ENCODE measurements around the gene CELF2.

CELF2 gene

GRCh38 chr10:11230498-11231167 lies 213.0 kb downstream of the CELF2 start:
- DNase-seq, result no peak

DNA sequence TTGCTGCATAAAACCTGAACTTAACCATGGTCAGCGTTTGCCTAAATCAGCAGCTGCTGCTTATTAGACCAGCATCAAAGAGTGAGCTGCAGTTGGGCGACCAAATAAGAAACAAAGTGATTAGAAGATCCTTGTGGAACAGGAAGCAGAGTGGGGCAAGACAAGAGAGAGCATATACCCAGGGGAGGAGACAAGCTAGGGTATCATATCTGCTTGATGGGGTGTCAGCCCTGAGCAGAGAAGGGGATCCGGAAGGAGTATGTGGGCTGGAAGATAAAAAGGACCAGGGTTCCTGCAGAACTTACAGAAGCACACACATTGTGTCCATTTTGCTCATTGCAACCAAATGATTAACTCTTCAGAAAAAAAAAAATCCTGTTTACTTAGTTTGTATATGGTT lies 213.6 kb downstream of the CELF2 start:
- DNase-seq, result no peak

DNA sequence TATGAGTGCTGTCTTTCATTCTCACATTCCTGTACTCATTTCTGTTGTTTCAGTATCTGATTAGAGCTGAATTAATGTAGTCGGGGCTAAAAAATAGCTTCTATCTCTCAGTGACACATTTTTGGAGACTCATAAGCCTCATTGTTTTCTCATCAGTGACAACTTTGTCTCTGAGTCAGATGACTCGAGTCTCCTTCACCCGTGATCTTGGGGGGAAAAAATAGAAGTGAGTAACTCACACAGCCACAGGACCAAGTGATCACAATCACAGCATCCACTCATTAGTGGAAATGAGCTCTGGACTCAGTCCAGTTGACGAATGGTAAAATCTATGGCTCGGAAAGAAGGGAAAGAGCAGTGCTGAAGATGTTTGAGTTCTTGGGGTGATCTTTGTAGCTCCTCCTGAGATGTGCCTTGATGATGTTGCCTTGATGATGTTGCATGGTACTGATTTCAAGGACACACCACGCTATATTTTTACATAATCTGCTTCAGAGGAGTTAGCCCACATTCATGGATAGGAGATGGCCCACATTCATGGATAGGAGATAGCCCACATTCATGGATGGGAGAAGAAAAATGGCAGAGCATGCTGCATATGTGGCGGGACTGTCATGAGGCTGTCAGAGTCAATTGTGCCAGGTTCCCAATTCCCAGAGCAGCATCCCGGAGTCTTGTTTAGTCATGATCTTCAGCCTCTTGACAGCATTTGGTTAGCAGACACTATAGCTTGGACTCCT lies 214.7 kb downstream of the CELF2 start:
- peak; percentile 34 for DNase-seq

GRCh38 chr10:11234857-11235531 lies 217.3 kb downstream of the CELF2 start:
- no peak for DNase-seq

GRCh38 chr10:11235771-11236170 lies 218.1 kb downstream of the CELF2 start:
- no peak for DNase-seq

- peak; percentile 46 for DNase-seq
These were observed 218.6 kb downstream of the CELF2 start for GRCh38 chr10:11236234-11236633.

- DNase-seq, result peak; percentile 50
These were observed 219.9 kb downstream of the CELF2 start for GRCh38 chr10:11237571-11237970.

DNA sequence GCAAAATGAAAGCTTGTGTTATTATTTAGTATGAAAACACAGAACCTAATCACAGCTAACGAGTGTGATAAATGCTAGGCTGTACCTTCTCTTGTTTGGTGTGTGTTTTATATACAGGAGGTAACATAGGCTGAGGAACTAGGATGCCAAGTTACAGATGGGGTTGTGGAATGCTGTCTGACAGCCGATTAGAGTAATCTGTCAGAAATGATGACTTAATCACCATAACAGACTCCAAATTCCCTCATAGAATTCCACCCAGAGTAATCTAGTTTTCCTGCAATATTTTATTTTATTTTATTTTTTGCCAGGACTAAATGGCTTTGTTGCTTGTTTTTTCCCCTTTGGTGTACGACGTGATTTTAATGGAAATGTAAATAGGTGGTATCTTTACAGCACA lies 221.2 kb downstream of the CELF2 start:
- DNase-seq, result no peak

DNA sequence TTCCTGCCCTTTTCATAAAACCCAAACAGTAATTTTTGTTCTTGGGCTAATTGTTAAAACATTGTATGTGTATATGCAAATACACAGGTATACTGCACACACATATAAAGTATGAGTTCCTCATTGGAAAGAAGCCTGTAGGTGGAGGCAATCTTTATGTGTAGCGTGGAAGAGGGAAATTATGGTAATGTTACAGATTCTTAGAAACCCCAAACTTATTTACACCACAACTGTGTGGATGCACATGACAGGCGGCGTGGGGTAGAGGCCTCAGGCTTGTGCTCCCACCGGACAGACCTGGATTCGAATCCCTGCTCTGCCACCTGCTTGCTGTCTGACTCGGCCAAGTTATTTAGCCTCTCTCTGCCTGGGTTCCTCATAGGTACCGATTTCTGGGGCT lies 223.0 kb downstream of the CELF2 start:
- no peak for DNase-seq

DNA sequence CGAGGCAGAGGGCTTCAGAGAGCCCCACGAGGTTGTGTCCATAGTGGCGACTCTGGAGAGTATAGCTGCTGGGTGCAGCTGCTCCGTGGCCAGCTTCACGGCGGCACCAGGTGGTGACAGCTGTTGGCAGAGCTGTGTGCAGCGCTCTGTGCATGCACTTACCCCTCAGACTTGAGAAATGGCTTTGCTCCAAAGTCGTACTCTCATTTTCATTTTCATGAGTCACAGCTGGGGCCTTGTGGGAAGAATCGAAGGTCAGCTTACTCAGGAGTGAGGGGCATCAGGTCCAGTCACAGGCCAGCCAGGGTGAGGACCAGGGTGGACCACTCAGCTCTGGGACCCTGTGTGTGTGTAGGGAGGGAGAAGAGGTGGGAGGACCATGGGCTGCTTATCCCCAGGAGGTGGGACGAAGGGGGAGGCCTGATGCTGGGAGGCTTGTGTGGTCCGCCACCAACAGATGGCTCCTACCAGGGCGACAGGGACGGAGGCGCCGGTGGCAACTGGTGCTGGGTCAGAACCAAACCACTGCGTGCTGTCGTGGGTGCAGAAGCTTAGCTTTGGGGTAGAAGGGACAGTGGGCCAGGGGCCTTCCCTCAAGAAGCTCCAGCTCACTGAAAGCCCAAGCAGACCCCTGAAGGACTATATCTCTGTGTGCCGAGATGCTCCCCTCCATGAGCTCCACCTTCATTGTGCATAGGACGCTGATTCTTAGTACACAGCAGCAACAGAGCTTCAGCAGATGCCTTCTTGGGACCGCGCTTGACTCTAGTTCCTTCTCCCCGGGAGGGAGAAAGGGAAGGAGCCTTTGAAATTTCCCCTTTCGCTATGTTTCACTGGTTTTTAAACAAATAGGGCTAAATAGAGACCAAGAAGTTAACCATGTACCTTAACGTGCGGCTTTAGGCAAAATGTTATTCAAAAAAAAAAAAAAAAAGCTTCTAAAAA lies 225.0 kb downstream of the CELF2 start:
- peak; percentile 36 for DNase-seq

- DNase-seq, result no peak
These were observed 226.0 kb downstream of the CELF2 start for GRCh38 chr10:11243425-11244222.

- DNase-seq, result no peak
These were observed 227.4 kb downstream of the CELF2 start for GRCh38 chr10:11245095-11245479.

DNA sequence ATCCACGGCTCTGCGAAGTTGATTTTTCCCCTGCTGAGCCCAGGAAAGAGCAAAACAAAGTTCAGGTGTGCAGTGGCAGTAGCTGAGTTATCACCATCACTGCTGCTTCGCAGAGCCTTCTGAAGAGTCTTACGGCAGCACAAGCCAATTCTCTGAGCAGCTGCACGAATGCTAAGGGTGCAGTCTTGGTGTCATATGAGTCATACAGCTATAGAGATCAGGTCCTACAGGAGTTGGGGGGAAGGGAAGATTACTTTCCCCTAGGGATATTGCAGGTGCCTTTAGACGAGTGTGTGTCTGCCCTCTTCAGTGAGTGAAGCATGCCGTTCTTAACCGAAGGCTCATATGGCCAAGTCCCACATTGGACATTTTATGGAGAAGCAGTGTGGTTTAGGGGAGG lies 227.8 kb downstream of the CELF2 start:
- peak; percentile 57 for DNase-seq

- peak; percentile 39 for DNase-seq
These were observed 228.4 kb downstream of the CELF2 start for GRCh38 chr10:11245981-11246590.

DNA sequence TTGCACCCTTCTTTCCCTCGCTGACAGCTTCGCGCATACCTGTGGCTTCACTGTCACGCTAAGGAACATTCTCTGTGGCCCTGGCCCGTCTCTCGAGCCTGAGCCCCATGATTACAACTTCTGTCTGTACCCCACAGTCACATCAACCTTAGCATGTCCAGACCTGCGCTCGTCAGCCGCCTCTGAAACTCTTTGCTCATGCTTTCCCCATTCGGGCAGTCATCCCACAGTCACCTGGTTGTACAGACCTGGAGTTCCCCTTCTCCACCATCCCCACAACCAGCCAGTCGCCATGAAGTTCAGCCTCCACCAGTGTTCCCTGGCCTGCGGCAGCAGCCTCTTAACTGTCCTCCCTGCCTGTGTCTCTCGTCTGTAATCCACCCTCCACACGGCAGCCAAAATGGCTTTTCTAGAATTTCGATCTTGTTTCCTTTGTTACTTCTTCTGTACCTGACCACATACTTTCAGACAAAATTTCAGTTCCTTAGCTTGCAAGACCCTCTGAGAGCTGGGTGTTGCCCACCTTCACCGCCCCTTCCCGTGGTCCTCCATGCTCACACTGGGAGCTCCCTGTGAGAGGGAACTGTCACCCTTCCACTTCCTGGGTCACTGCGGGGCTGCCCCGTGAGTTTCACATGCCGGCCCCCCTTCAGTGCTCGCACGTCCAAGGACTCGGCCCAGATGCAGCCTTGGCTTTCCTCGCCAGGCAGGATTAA lies 229.2 kb downstream of the CELF2 start:
- no peak for DNase-seq

DNA sequence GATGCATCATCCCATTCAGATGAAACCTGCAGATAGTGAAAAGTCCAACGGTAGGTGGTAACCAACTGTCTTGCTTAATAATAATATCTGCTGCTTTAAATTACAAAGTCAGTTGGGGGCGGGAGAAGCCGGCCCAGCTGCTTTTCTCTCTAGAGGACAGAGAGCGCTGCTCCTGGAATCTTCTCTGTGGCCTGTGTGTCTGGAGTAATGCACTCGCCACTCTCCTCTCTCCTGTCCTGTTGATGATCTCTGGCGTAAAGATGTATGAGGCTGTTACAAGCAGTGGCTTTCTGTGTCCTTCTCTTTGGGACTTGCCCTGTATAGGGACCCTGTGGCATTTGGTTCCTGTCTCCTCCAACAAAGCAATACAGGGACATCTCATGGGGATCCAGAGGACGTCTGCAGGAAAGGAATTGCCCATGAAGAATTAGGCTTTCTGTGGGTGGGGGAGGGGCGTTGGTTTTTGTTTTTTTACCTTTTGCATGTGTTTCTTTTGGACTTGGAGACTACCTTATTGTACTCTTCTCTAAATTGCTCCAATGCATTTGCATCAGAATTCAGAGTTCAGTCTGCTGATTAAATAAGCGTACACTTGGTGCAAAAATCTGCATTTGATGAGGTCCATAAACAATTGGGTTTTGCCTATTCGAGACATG lies 231.6 kb downstream of the CELF2 start:
- DNase-seq, result no peak

DNA sequence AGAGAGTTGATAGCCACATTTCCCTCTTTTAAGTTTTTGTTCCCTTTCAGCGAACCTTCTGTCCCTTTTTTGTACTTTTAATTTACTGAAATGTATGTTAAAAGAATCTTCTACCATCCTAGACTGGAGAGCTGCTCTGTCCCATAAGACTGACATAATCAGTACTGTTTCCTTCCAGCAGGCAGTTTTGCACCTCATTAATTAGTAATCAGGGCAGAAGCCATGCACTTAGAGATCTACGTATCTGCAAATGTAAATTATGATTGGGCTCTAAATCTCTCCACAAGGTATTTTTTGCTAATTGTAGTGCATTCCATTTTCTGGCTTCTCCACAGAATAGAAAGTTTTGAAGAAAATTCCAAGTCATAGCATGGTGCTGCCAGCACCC lies 232.1 kb downstream of the CELF2 start:
- no peak for DNase-seq

DNA sequence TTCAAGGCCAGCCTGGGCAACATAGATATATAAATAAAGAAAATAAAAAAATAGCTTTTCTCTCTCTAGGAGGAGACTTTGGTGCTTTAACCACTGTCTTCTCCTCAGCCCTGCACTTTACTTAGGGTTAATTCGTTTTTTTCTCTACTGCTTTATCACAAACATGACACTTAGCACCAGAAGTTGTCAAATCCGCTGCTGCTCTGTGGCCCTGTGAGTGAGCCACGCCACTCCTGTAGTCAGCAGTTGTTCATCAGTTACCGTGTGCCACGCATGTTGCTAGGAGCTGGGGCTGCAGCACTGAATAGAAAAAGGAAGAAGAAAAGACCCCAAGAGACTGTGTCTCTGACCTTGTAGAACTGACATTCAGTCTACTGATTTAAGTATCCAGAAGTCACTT lies 232.6 kb downstream of the CELF2 start:
- no peak for DNase-seq

DNA sequence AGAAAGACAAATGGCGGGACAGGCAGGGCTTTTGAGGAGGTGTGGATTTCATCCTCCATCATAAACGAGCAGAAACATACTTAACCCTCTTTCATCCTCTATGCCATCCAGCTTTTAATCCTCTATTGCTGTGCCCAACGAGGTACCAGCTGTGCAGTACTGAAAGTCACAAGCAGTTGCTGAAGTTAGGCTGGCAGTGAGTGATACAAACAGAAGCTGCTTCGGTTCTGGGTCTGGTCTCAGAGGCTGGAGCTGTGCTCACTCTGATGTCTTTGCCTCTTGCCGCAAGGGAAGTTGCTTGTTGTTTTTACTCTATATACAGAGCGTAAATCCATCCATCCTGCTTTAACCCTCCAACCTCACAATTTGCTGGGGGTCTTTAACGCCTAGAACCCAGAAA lies 235.2 kb downstream of the CELF2 start:
- no peak for DNase-seq

DNA sequence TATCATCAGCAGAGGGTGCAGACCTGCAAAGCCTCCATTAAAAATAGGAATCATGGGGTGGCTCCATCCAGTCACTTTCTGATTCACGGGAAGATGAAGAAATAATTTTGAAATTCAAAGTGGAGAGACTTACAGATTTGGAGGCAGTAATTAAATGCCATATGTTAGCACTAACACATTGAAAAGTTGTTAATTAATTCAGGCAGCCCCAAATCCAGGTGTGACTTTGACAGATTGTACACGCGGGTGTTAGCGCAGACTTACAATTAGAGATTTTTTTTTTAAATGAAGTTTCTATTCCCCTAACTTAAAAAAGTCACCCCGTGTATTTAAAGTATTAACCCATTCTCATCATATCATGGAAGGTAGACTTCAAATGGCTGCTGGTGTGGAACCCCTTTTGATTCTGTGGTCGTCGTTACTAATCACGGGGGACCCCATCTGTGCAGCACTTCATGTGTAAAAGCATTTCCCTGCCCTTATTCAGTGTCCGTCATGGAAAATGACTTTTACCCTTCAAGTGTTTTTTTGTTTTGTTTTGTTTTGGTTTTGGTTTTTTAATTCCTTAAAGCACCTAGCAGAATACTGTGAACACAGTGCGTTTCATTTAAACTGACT lies 235.8 kb downstream of the CELF2 start:
- DNase-seq, result no peak
